ENCODE measurements around the gene FAM98A.

The FAM98A gene

GRCh38 chr2:33595385-33595784 lies 3.7 kb downstream of the FAM98A start:
- DNase-seq, result no peak

- DNase-seq, result no peak
These were observed 9.7 kb downstream of the FAM98A start for GRCh38 chr2:33589444-33589843.

GRCh38 chr2:33588232-33588631 lies 10.9 kb downstream of the FAM98A start:
- no peak for DNase-seq

GRCh38 chr2:33586766-33587165 lies 12.3 kb downstream of the FAM98A start:
- no peak for DNase-seq

GRCh38 chr2:33583194-33583938 lies 15.7 kb downstream of the FAM98A start:
- peak in 1 of 2 donors; percentile 13 for DNase-seq

GRCh38 chr2:33581872-33582271 lies 17.2 kb downstream of the FAM98A start:
- no peak for DNase-seq

- DNase-seq, result no peak
These were observed 19.9 kb downstream of the FAM98A start for GRCh38 chr2:33579227-33579626.

GRCh38 chr2:33577668-33578067 lies 21.4 kb downstream of the FAM98A start:
- DNase-seq, result no peak

GRCh38 chr2:33577084-33577483 lies 22.0 kb downstream of the FAM98A start:
- no peak for DNase-seq

GRCh38 chr2:33573657-33574056 lies 25.4 kb downstream of the FAM98A start:
- no peak for DNase-seq

GRCh38 chr2:33570681-33571080 lies 28.4 kb downstream of the FAM98A start:
- no peak for DNase-seq

- no peak for DNase-seq
These were observed 37.2 kb downstream of the FAM98A start for GRCh38 chr2:33561872-33562271.

GRCh38 chr2:33560017-33560416 lies 39.1 kb downstream of the FAM98A start:
- DNase-seq, result no peak

- no peak for DNase-seq
These were observed 39.8 kb downstream of the FAM98A start for GRCh38 chr2:33559328-33559727.

- DNase-seq, result no peak
These were observed 43.4 kb downstream of the FAM98A start for GRCh38 chr2:33555681-33556080.

- DNase-seq, result no peak
These were observed 46.2 kb downstream of the FAM98A start for GRCh38 chr2:33552758-33553461.

GRCh38 chr2:33550206-33550605 lies 48.9 kb downstream of the FAM98A start:
- no peak for DNase-seq

GRCh38 chr2:33541243-33541642 lies 57.9 kb downstream of the FAM98A start:
- no peak for DNase-seq

GRCh38 chr2:33535421-33535820 lies 63.7 kb downstream of the FAM98A start:
- no peak for DNase-seq
